ENCODE measurements around the gene PRRX2. TPM values are rescaled to one million over a fixed set of nuclear protein-coding genes. Genes with fewer than 3 reads are reported as not detected.
"Not testable (repeated sequence)": the region's sequence is repeated elsewhere in the genome, so short reads cannot be mapped to it uniquely, and the experiment has no call there.

PRRX2 gene
- total RNA-seq, 1 donor from 2014 or later, result 3.1 TPM

DNA sequence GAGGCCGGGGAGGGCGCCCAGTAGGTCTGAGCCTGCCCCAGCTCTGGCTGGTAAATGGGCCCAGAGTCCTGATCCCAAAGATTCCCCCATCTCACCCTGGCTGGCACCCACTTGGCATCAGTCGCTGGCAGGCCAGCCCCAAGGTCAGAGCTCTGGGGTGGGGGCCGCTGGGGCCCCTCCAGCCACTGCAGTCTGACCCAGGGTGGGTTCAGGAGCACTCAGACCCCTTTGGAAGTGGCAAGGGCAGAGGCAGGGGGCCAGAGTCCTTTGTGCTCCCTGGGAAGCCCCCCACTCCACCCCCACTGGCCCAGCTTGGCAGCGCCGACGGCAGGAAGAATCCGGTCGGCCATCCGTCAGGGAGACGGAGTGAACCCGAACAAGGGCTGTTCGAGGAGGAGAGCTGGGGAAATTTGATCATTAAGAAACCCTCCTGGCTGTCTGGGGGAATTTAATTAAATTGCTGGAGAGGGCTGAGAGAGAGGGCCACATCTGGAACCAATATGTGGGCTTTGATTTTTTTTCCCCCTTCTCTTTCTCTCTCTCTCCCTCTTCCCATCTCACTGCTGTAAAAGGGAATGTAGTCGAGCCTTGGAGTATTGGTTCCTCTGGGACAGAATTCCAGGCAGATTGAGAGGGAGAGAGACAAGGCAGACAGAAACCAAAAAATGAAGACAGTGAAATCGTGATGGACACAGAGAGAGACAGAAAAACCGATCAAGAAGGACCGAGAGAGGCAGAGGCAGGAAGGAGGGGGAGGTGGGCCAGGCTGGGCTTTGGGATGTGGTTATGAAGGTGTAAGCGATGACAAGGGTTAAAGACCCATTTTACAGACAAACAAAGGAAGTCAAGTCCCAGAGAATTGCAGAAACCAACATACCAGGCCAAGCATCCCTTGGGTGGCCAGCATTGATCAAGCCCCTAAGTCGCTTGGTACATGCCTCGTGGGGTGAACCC is 15.4 kb upstream of the PRRX2 start:
- Histone ChIP-seq H3K36me3 (ENCODE audit: control insufficient read depth in 3 of 3, insufficient read depth in 3 of 3, low read length in 3 of 3) (no peaks in the 10 kb centered on the region), H3K9me3 (ENCODE audit: control insufficient read depth in 3 of 3, low read length in 3 of 3) (no peaks in the 10 kb centered on the region), H3K9ac (ENCODE audit: low read depth in 1 of 3, low read length in 3 of 3) (no peak overlapping the region), H3K4me3 (ENCODE audit: low read length in 3 of 3) (no peak overlapping the region), H3K4me1 (ENCODE audit: control insufficient read depth in 3 of 3, insufficient read depth in 3 of 3, low read length in 3 of 3) (no peaks in the 10 kb centered on the region), H3K27me3 (ENCODE audit: control insufficient read depth in 3 of 3, insufficient read depth in 3 of 3, low read length in 3 of 3) (no peaks in the 10 kb centered on the region), H3K27ac (ENCODE audit: low read depth, low read length) (no peak overlapping the region)

DNA sequence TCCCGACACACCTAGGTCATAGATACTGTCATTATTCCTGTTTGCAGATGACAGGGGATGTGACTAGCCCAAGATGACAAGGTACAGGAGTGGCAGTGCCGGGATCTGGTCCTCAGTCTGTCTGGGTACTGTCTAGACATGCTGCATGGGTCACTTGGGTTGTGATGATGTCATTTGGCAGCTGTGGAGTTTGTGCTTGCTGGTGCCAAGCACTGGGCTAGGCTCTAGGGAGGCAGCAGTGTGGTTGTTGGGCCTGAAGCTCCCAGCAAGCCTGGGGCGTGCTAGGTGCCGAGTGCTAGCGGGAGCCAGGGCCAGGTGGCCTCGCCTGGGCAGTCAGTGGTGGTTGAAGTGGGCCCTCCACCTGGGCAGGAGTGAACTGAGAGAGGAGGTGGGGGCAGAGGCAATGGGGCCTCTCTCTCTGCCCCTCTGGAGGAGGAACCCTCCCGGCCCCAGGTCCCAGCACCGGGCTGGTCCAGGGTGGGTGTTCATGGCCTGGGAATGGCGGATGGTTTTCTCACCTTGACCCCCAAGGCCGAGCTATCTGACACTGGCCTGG is 14.7 kb upstream of the PRRX2 start:
- no peaks in the 10 kb centered on the region for H3K36me3 ChIP-seq (ENCODE audit: control insufficient read depth in 3 of 3, insufficient read depth in 3 of 3, low read length in 3 of 3)
- H3K9me3 ChIP-seq (ENCODE audit: control insufficient read depth in 3 of 3, low read length in 3 of 3), result no peaks in the 10 kb centered on the region
- no peak overlapping the region for H3K4me3 ChIP-seq (ENCODE audit: low read length in 3 of 3)
- H3K27me3 ChIP-seq (ENCODE audit: control insufficient read depth in 3 of 3, insufficient read depth in 3 of 3, low read length in 3 of 3), result peaks cover 0 to 6% (median 0%) of the 10 kb centered on the region in 3 donors
- H3K27ac ChIP-seq (ENCODE audit: low read depth, low read length), result no peak overlapping the region
- H3K4me1 ChIP-seq (ENCODE audit: control insufficient read depth in 3 of 3, insufficient read depth in 3 of 3, low read length in 3 of 3), result no peaks in the 10 kb centered on the region
- no peak overlapping the region for H3K9ac ChIP-seq (ENCODE audit: low read depth in 1 of 3, low read length in 3 of 3)

DNA sequence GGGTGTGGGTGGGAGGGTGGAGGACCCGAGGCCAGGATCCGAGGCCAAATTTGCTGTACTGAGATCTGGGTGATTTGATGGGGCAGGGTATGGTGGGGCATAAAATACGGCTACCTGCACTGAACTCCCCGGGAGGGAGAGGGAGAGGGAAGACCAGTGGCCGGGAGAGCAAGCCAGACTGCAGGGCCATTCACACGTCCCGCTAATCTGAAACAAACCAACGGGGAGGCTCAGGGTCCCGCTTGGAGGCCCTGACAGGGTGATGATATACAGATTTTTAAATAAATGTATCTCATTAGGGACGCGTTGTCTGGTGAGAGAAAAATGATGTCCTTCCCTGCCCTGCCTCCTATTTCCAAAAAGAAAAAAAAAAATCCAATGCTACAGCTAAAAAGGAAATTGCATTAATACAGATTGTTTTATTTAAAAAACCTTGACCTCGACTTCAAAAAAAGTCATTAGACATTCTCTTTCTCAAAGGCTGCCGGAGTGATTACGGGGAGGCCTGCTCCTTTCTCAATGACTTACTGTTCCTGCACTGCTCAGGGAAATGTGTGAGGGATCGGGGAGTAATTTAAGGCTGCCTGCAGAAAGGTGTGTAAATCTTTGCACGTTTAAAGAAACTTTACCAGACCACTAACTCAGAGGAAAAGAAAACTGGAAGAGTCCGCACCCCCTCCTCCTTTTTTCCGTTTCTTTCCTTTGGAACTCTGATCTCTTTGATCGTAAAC is 11.5 kb upstream of the PRRX2 start:
- H3K4me1 ChIP-seq (ENCODE audit: control insufficient read depth in 3 of 3, insufficient read depth in 3 of 3, low read length in 3 of 3), result no peaks in the 10 kb centered on the region
- no peaks in the 10 kb centered on the region for H3K9me3 ChIP-seq (ENCODE audit: control insufficient read depth in 3 of 3, low read length in 3 of 3)
- H3K4me3 ChIP-seq (ENCODE audit: low read length in 3 of 3), result no peak overlapping the region
- H3K36me3 ChIP-seq (ENCODE audit: control insufficient read depth in 3 of 3, insufficient read depth in 3 of 3, low read length in 3 of 3), result no peaks in the 10 kb centered on the region
- no peak overlapping the region for H3K9ac ChIP-seq (ENCODE audit: low read depth in 1 of 3, low read length in 3 of 3)
- H3K27ac ChIP-seq (ENCODE audit: low read depth, low read length), result no peak overlapping the region
- peaks cover 0 to 12% (median 0%) of the 10 kb centered on the region in 3 donors for H3K27me3 ChIP-seq (ENCODE audit: control insufficient read depth in 3 of 3, insufficient read depth in 3 of 3, low read length in 3 of 3)

DNA sequence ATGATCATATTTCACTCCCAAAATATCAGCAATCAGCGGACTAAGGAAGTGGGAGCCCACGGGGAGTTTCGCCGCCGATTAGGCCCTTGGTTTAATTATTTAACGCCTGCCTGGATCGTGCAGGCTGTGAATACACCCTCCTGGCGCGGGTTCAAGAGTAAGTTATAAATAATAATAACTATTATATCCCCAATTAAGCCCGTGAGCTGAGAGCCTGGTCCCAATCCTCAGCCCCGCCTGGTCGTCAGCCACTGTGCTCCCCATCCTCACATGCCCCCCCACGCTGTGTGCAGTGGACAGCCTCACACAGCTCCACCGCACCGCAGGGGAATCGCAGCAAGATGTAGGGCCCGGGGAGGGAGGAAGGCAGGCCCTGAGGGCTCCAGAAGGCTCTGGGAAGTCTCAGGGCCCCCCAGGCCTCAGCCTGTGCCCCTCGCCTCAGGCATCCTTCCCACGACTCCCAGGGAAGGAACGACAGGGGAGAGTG is 10.8 kb upstream of the PRRX2 start:
- Histone ChIP-seq H3K27ac (ENCODE audit: low read depth, low read length) (no peak overlapping the region), H3K4me1 (ENCODE audit: control insufficient read depth in 3 of 3, insufficient read depth in 3 of 3, low read length in 3 of 3) (no peaks in the 10 kb centered on the region), H3K9ac (ENCODE audit: low read depth in 1 of 3, low read length in 3 of 3) (no peak overlapping the region), H3K4me3 (ENCODE audit: low read length in 3 of 3) (no peak overlapping the region), H3K9me3 (ENCODE audit: control insufficient read depth in 3 of 3, low read length in 3 of 3) (no peaks in the 10 kb centered on the region), H3K36me3 (ENCODE audit: control insufficient read depth in 3 of 3, insufficient read depth in 3 of 3, low read length in 3 of 3) (no peaks in the 10 kb centered on the region), H3K27me3 (ENCODE audit: control insufficient read depth in 3 of 3, insufficient read depth in 3 of 3, low read length in 3 of 3) (peaks cover 0 to 12% (median 0%) of the 10 kb centered on the region in 3 donors)

DNA sequence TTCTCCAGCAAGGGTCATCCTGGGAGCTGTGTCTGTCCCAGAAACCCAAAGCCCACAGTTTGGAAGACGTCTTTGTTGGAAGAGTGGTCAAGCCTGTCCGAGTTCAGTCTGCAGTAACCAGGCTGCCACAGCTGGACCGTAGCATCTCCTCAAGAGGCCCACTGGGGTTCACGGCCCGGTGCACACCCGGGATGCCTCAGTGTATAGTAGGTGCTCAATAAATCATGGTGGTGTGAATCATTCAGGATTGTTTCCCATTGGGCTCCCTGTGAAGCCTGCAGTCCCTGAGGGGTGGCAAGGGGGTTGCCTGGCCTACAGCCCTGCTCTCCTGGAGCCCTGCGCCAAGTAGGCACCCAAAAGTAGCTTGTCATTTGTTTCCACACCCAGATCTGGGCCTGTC is 10.3 kb upstream of the PRRX2 start:
- Histone ChIP-seq H3K4me3 (ENCODE audit: low read length in 3 of 3) (no peak overlapping the region), H3K27me3 (ENCODE audit: control insufficient read depth in 3 of 3, insufficient read depth in 3 of 3, low read length in 3 of 3) (peaks cover 0 to 12% (median 0%) of the 10 kb centered on the region in 3 donors), H3K27ac (ENCODE audit: low read depth, low read length) (no peak overlapping the region), H3K36me3 (ENCODE audit: control insufficient read depth in 3 of 3, insufficient read depth in 3 of 3, low read length in 3 of 3) (no peaks in the 10 kb centered on the region), H3K9me3 (ENCODE audit: control insufficient read depth in 3 of 3, low read length in 3 of 3) (no peaks in the 10 kb centered on the region), H3K4me1 (ENCODE audit: control insufficient read depth in 3 of 3, insufficient read depth in 3 of 3, low read length in 3 of 3) (no peaks in the 10 kb centered on the region), H3K9ac (ENCODE audit: low read depth in 1 of 3, low read length in 3 of 3) (no peak overlapping the region)

DNA sequence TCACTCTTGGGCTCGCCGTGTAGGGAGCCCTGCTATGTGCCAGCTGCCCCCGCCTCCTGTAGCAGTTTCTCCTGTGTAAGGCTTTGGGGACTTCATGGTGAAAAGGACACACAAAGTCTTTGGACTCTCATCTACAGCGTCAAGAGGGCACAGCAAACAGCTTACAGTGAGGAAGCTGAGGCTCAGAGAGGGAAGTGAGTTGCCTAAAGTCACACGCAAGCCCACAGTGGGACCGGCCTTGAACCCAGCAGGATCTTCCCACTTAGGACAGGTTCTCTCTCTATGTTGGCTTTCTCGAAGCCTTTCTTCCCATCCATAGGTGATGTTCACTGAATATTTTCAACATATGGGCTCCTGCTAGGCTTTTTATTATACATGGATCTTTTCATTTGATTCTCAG is 9.8 kb upstream of the PRRX2 start:
- no peaks in the 10 kb centered on the region for H3K36me3 ChIP-seq (ENCODE audit: control insufficient read depth in 3 of 3, insufficient read depth in 3 of 3, low read length in 3 of 3)
- H3K9ac ChIP-seq (ENCODE audit: low read depth in 1 of 3, low read length in 3 of 3), result no peak overlapping the region
- H3K4me3 ChIP-seq (ENCODE audit: low read length in 3 of 3), result no peak overlapping the region
- H3K27me3 ChIP-seq (ENCODE audit: control insufficient read depth in 3 of 3, insufficient read depth in 3 of 3, low read length in 3 of 3), result peaks cover 0 to 12% (median under 1%) of the 10 kb centered on the region in 3 donors
- no peaks in the 10 kb centered on the region for H3K9me3 ChIP-seq (ENCODE audit: control insufficient read depth in 3 of 3, low read length in 3 of 3)
- H3K4me1 ChIP-seq (ENCODE audit: control insufficient read depth in 3 of 3, insufficient read depth in 3 of 3, low read length in 3 of 3), result no peaks in the 10 kb centered on the region
- no peak overlapping the region for H3K27ac ChIP-seq (ENCODE audit: low read depth, low read length)

DNA sequence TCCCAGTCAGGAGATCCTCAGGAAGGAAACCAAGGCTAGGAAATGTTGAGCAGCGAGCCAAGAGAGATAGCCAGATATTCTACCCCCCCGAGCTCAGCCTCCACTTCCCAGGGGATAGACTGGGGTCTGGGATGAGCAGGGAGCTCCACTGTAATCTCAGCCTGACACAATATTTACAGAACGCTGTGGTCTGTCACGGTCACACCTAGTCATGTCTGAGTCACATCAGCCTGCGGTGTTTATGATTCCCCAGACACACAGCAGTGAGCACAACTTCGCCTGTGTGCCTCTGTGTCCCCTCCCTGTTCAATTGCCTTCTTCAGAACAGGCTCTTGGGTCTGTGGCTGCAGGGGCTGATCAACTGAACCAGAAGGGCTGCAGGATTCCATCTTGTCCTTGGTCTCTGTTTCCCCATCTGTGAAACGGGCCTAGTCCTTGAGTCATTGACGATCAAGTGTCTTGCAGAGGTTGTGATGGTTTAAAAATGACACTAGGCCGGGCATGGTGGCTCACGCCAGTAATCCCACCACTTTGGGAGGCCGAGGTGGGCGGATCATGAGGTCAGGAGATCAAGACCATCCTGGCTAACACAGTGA is 8.6 kb upstream of the PRRX2 start:
- no peak overlapping the region for H3K27ac ChIP-seq (ENCODE audit: low read depth, low read length)
- no peaks in the 10 kb centered on the region for H3K36me3 ChIP-seq (ENCODE audit: control insufficient read depth in 3 of 3, insufficient read depth in 3 of 3, low read length in 3 of 3)
- peaks cover 0 to 3% (median 0%) of the 10 kb centered on the region in 3 donors for H3K9me3 ChIP-seq (ENCODE audit: control insufficient read depth in 3 of 3, low read length in 3 of 3)
- H3K4me3 ChIP-seq (ENCODE audit: low read length in 3 of 3), result no peak overlapping the region
- no peaks in the 10 kb centered on the region for H3K4me1 ChIP-seq (ENCODE audit: control insufficient read depth in 3 of 3, insufficient read depth in 3 of 3, low read length in 3 of 3)
- H3K9ac ChIP-seq (ENCODE audit: low read depth in 1 of 3, low read length in 3 of 3), result no peak overlapping the region
- peaks cover 0 to 12% (median 4%) of the 10 kb centered on the region in 3 donors for H3K27me3 ChIP-seq (ENCODE audit: control insufficient read depth in 3 of 3, insufficient read depth in 3 of 3, low read length in 3 of 3)

DNA sequence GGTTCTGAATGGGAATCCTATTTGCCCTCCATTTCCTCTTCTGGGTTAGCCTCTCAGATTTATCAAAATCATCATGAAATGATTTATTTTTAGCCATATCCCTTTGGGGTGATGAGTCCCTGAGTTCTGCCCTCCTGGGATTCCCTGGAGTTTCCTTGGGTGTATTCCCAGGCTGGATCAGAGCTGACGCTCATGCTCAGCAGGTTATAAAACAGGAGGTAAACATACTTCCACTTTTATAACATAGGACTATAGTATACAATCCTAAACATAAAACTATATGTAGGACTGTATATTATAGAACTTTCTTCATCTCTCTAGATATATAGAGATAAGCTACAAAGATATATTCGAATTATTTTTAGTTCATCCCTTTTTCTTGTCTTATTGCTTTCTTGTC is 4.4 kb upstream of the PRRX2 start:
- H3K36me3 ChIP-seq (ENCODE audit: control insufficient read depth in 3 of 3, insufficient read depth in 3 of 3, low read length in 3 of 3), result no peaks in the 10 kb centered on the region
- no peak overlapping the region for H3K27ac ChIP-seq (ENCODE audit: low read depth, low read length)
- peaks cover 8 to 12% (median 9%) of the 10 kb centered on the region in 3 donors for H3K27me3 ChIP-seq (ENCODE audit: control insufficient read depth in 3 of 3, insufficient read depth in 3 of 3, low read length in 3 of 3)
- no peak overlapping the region for H3K9ac ChIP-seq (ENCODE audit: low read depth in 1 of 3, low read length in 3 of 3)
- H3K9me3 ChIP-seq (ENCODE audit: control insufficient read depth in 3 of 3, low read length in 3 of 3), result peaks cover 0 to 3% (median 0%) of the 10 kb centered on the region in 3 donors
- H3K4me1 ChIP-seq (ENCODE audit: control insufficient read depth in 3 of 3, insufficient read depth in 3 of 3, low read length in 3 of 3), result no peaks in the 10 kb centered on the region
- H3K4me3 ChIP-seq (ENCODE audit: low read length in 3 of 3), result no peak overlapping the region

DNA sequence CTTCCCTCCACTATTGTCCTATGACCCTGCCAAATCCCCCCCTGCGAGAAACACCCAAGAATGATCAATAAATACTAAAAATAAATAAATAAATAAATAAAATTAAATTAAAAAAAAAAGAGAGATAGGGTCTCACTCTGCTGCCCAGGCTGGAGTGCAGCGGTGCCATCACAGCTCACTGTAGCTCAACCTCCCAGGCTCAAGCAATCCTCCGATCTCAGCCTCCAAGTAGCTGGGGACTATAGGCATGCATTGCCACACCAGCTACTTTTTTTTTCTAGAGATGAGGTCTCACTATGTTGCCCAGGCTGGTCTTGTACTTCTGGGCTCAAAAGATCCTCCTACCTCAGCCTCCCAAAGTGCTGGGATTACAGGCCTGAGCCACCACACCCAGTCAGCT is 3.2 kb upstream of the PRRX2 start:
- not testable (repeated sequence) for H3K27ac ChIP-seq (ENCODE audit: low read depth, low read length); H3K36me3 ChIP-seq (ENCODE audit: control insufficient read depth in 3 of 3, insufficient read depth in 3 of 3, low read length in 3 of 3); H3K4me1 ChIP-seq (ENCODE audit: control insufficient read depth in 3 of 3, insufficient read depth in 3 of 3, low read length in 3 of 3); H3K9me3 ChIP-seq (ENCODE audit: control insufficient read depth in 3 of 3, low read length in 3 of 3); H3K9ac ChIP-seq (ENCODE audit: low read depth in 1 of 3, low read length in 3 of 3); H3K4me3 ChIP-seq (ENCODE audit: low read length in 3 of 3)
- H3K27me3 ChIP-seq (ENCODE audit: control insufficient read depth in 3 of 3, insufficient read depth in 3 of 3, low read length in 3 of 3), result peaks cover 7 to 18% (median 15%) of the 10 kb centered on the region in 3 donors

Measured in skeletal muscle tissue (tissue), 4 donors.